GM23248 (cell line): Measurements from ENCODE around the gene GRIP2.

Source experiments
- EZH2 ChIP-seq: fragments of 200-600 bp; sonication (generic); IDR thresholded peaks from 2 replicates; pipeline ENCODE4 v1.6.1; 2018; ENCODE audit warnings: antibody characterized with exemption, mild to moderate bottlenecking; ENCODE audit not compliant: insufficient read depth, poor library complexity, severe bottlenecking
- EZH2phosphoT487 ChIP-seq: fragments of 200-600 bp; sonication (generic); IDR thresholded peaks from 2 replicates; pipeline ENCODE4 v1.6.1; 2018; ENCODE audit warnings: antibody characterized with exemption, moderate library complexity, mild to moderate bottlenecking, low read depth; ENCODE audit not compliant: insufficient read depth

DNA sequence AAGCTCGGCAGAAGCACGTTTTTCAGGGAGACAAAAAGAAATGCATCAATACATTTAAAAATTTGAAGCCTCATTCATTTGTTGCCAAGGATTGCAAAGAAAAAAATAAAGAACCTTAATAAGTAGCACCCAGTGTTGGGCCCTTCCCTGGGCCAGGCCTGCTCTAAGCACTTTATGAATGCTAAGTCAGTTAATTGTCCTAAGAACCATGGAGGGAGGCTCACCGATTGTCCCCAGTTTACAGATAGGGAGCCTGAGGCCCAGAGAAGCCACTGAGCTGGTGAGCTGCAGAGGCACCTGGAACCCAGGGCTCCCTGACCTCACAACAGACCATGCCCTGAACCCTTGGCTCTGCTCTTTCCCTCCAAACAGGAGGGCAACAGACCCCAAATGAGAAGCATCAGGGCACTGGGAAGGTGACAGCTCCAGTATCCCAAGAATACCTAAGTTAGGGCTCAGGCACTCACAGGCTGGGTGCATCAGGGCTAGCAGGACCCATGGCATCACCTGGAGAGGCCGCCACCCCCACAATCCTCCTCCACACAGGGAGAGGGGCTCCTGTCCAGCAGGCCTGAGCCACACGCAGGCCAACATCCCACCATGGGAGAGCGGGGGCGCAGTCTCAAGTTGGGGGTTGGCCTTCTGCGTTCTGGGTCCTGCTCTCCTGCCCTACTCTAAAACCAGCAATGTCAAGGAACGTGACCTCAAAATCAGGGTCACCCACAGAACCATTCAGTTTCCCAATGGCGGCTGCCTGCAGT is 3.9 kb downstream of the GRIP2 start:
- TF ChIP-seq EZH2 (no peak), EZH2phosphoT487 (no peak)
